ENCODE data around the gene ATG4B. TPM values are rescaled to one million over a fixed set of nuclear protein-coding genes. Genes with fewer than 3 reads are reported as not detected.

The ATG4B gene
- total and polyA plus RNA-seq, 2 of the 8 experiments (the other 6 are each of a cell fraction or from before 2014, with no cell fraction given), result 103 to 155 TPM

- no peak for TF ChIP-seq SUZ12 (IDR thresholded peaks at IDR 0.05; ENCODE audit: low read length)
Observed at GRCh38 chr2:241720099-241720498, 82.6 kb downstream of the ATG4B start (continued).

Data from H1 (cell line).